GM21381 (cell line): Measurements from ENCODE around the gene CTDSPL.

ENCODE experiments used
- ATAC-seq: cut with Tn5 transposase; IDR thresholded peaks from one replicate; pipeline ENCODE4 v1.9.1; 2021; ENCODE audit warnings: mild to moderate bottlenecking, moderate library complexity; ENCODE audit not compliant: unreplicated experiment

Gene CTDSPL

GRCh38 chr3:37890522-37890921, 28.8 kb downstream of the CTDSPL start:
- no peak for ATAC-seq

GRCh38 chr3:37891227-37891626, 29.5 kb downstream of the CTDSPL start:
- ATAC-seq = no peak

- no peak for ATAC-seq
Observed at GRCh38 chr3:37892927-37893600, 31.4 kb downstream of the CTDSPL start.

GRCh38 chr3:37896827-37897226, 35.1 kb downstream of the CTDSPL start:
- ATAC-seq = no peak

- ATAC-seq = no peak
Observed at GRCh38 chr3:37897763-37898162, 36.1 kb downstream of the CTDSPL start.

GRCh38 chr3:37898424-37898823, 36.7 kb downstream of the CTDSPL start:
- ATAC-seq = no peak

- peak; percentile 60 for ATAC-seq
Observed at GRCh38 chr3:37899101-37899707, 37.5 kb downstream of the CTDSPL start.

GRCh38 chr3:37899711-37900306, 38.1 kb downstream of the CTDSPL start:
- no peak for ATAC-seq

- no peak for ATAC-seq
Observed at GRCh38 chr3:37901721-37902120, 40.0 kb downstream of the CTDSPL start.

- no peak for ATAC-seq
Observed at GRCh38 chr3:37902674-37903073, 41.0 kb downstream of the CTDSPL start.

GRCh38 chr3:37903320-37903719, 41.6 kb downstream of the CTDSPL start:
- ATAC-seq = no peak

GRCh38 chr3:37903734-37904133, 42.1 kb downstream of the CTDSPL start:
- ATAC-seq = no peak

GRCh38 chr3:37904601-37905000, 42.9 kb downstream of the CTDSPL start:
- ATAC-seq = no peak

- ATAC-seq = no peak
Observed at GRCh38 chr3:37905346-37905745, 43.7 kb downstream of the CTDSPL start.

GRCh38 chr3:37905987-37906674, 44.5 kb downstream of the CTDSPL start:
- no peak for ATAC-seq

GRCh38 chr3:37906734-37907282, 45.1 kb downstream of the CTDSPL start:
- ATAC-seq = no peak

- ATAC-seq = no peak
Observed at GRCh38 chr3:37907371-37907770, 45.7 kb downstream of the CTDSPL start.

- ATAC-seq = peak; percentile 97
Observed at GRCh38 chr3:37907906-37908305, 46.2 kb downstream of the CTDSPL start.

- no peak for ATAC-seq
Observed at GRCh38 chr3:37909067-37909911, 47.6 kb downstream of the CTDSPL start.

GRCh38 chr3:37910671-37911400, 49.2 kb downstream of the CTDSPL start:
- no peak for ATAC-seq
